Naive thymus-derived CD8-positive, alpha-beta T cell (primary cell): ENCODE measurements around the gene PLXNA4. TPM values are rescaled to one million over a fixed set of nuclear protein-coding genes. Genes with fewer than 3 reads are reported as not detected.

Experiments used
- ATAC-seq, 2 donors: fragments of 150-1000 bp; cut with Tn5 transposase in 1 of 2; sonication (Bioruptor Pico), chemical (Tn5 transposase) in 1 of 2; 1 replicate in 1 of 2; 2 replicates in 1 of 2; pipeline ENCODE4 v1.10.0; 2021; ENCODE audit warnings: mild to moderate bottlenecking in 2 of 2, moderate library complexity in 2 of 2
- POLR2A ChIA-PET: fragments of 350-600 bp; sonication (Branson Sonifier 250); formaldehyde crosslinking; loops from one replicate; lab custom pipeline; 2021; ENCODE audit warnings: antibody characterized with exemption; lab: Charles Lee
- DNase-seq, 10 donors: peaks; one replicate each; pipeline versions ENCODE4 v3.0.0 to v3.0.0-alpha.2; 2020 to 2022
- H3K27ac Mint-ChIP-seq, 10 donors: one replicate each; pipeline ENCODE4 v1.8.0; 2020 to 2022; ENCODE audit warnings: mild to moderate bottlenecking in 10 of 10, mixed read lengths in 10 of 10, moderate library complexity in 4 of 10, inconsistent platforms in 1 of 10
- H3K27me3 Mint-ChIP-seq, 5 donors: one replicate each; pipeline ENCODE4 v1.8.0; 2021 to 2022; ENCODE audit warnings: mixed read lengths in 5 of 5
- H3K36me3 Mint-ChIP-seq, 3 donors: one replicate each; pipeline ENCODE4 v1.8.0; 2020 to 2022; ENCODE audit warnings: mixed read lengths in 3 of 3, mild to moderate bottlenecking in 2 of 3, inconsistent platforms in 1 of 3
- H3K4me1 Mint-ChIP-seq, 4 donors: one replicate each; pipeline ENCODE4 v1.8.0; 2021 to 2022; ENCODE audit warnings: mixed read lengths in 4 of 4
- H3K4me3 Mint-ChIP-seq, 10 donors: one replicate each; pipeline ENCODE4 v1.8.0; 2020 to 2022; ENCODE audit warnings: mild to moderate bottlenecking in 10 of 10, mixed read lengths in 10 of 10, moderate library complexity in 6 of 10, inconsistent platforms in 1 of 10
- H3K9me3 Mint-ChIP-seq, 9 donors: one replicate each; pipeline ENCODE4 v1.8.0; 2020 to 2022; ENCODE audit warnings: mixed read lengths in 9 of 9, mild to moderate bottlenecking in 3 of 9, inconsistent platforms in 1 of 9, moderate library complexity in 1 of 9
- polyA plus RNA-seq, 3 donors: library from polyadenylated mRNA; unstranded; fragments of 300-500 nt; fragmentation: Illumina TruSeq; gene quantifications; one replicate each; pipeline ENCODE4 v1.2.3, GENCODE V29; 2021
- total RNA-seq, 8 experiments: library from RNA in 2 of 8; stranded (reverse) in 2 of 8; gene quantifications; one replicate each; pipeline ENCODE4 v1.2.3 and lab custom pipeline; 2021 to 2026

Gene PLXNA4
- total and polyA plus RNA-seq, 5 experiments from 2014 or later = 0.05 to 1.2 (median 0.27) TPM

GRCh38 chr7:132318352-132319318, 257.6 kb downstream of the PLXNA4 start:
- DNase-seq = peak; percentile 58 to 83 (median 76)
- peaks cover 0 to 13% (median 5%) of the 10 kb centered on the region in 9 donors for H3K9me3 Mint-ChIP-seq
- peaks cover 7 to 16% (median 11%) of the 10 kb centered on the region in 4 donors for H3K4me1 Mint-ChIP-seq
- POLR2A ChIA-PET = interaction anchor here (0.6 kb wide), 1 partner anchor 262 kb away, joined by 5 read pairs; no protein-coding TSS in a partner anchor
- peaks cover 17 to 59% (median 39%) of the 10 kb centered on the region in 5 donors for H3K27me3 Mint-ChIP-seq
- peak; percentile 89 to 96 for ATAC-seq
- H3K27ac Mint-ChIP-seq = peak overlapping the region in 3 of 10 donors; percentile 6 to 46 (median 23)
- peak overlapping the region; percentile 1 to 76 (median 52) for H3K4me3 Mint-ChIP-seq
- peaks cover 0 to 10% (median 0%) of the 10 kb centered on the region in 3 donors for H3K36me3 Mint-ChIP-seq

DNA sequence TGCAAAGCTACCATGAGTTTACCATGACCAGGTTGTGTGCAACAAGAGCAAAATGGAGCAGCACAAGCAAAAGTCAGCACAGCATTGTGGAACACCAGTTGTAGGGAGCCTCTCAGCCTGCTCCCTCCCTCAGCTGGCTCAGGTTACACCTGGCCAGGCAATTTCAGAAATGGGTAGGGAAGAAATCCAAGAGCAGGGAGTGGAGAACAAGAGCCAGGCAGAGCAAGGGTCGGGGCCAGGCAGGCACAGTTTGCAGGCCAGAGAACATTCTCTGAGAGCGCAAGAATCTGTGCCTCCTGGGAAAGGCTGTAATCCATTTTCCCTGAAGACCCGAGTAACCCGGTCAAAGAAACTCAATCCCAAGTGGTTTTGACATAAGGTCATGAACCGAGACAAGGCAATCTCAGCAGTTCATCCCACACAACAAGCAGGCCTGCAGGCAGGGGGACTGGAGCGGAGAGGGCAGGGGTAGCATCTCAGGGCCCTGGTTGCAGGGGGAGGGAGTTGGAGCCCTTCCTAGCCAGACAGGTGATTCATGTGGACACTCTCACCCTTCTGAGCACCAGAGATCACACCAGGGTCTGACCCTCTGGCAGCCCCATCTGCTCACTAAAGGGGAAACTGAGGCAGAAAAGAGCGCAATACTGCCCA, 258.4 kb downstream of the PLXNA4 start:
- Mint-ChIP-seq H3K27me3 (peaks cover 19 to 67% (median 44%) of the 10 kb centered on the region in 5 donors), H3K27ac (peak overlapping the region in 1 of 10 donors; percentile 55), H3K9me3 (peaks cover 0 to 13% (median 5%) of the 10 kb centered on the region in 9 donors), H3K4me3 (peak overlapping the region in 2 of 10 donors; percentile 20 to 46), H3K4me1 (peaks cover 7 to 16% (median 11%) of the 10 kb centered on the region in 4 donors), H3K36me3 (peaks cover 0 to 10% (median 0%) of the 10 kb centered on the region in 3 donors)
- POLR2A ChIA-PET = no interaction called here
- DNase-seq (no peak), ATAC-seq (no peak)

DNA sequence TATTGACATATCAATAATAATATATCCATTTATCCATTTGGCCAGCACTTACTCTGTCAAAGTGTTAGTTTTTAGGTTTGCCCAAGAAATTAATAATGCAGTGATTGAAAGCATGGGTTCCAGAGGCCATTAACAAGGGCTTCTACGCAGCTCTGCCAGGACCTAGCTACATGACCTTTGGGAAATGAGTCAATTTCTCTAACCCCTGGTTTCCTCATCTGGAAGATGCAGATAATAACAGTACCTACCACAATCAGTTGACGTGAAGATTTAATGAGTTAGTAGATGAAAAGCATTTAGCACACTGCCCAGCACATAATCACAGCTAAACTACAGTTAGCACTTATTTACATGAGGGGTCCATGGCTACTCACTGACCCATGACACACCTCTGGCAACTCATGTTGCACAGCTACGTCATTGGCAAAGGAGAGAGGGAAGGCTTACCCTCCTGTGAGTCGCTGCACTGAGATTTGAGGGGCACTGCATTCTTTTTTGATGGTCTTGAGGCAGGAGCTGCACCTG, 263.7 kb downstream of the PLXNA4 start:
- Mint-ChIP-seq H3K9me3 (peaks cover 0 to 13% (median 4%) of the 10 kb centered on the region in 9 donors), H3K27me3 (peaks cover 16 to 52% (median 25%) of the 10 kb centered on the region in 5 donors), H3K4me1 (peaks cover 2 to 9% (median 7%) of the 10 kb centered on the region in 4 donors), H3K4me3 (no peak overlapping the region), H3K36me3 (peaks cover 0 to 6% (median 0%) of the 10 kb centered on the region in 3 donors), H3K27ac (no peak overlapping the region)
- POLR2A ChIA-PET = no interaction called here
- DNase-seq = peak in 1 of 10 donors; percentile 15
- ATAC-seq = no peak

- Mint-ChIP-seq H3K4me3 (no peak overlapping the region), H3K9me3 (peaks cover 0 to 5% (median 1%) of the 10 kb centered on the region in 9 donors), H3K27ac (no peak overlapping the region), H3K27me3 (peaks cover 13 to 52% (median 18%) of the 10 kb centered on the region in 5 donors), H3K36me3 (peaks cover 0 to 2% (median 0%) of the 10 kb centered on the region in 3 donors), H3K4me1 (peaks cover 2 to 9% (median 5%) of the 10 kb centered on the region in 4 donors)
- no peak for ATAC-seq
- no peak for DNase-seq
- POLR2A ChIA-PET = no interaction called here
These were observed 264.5 kb downstream of the PLXNA4 start for GRCh38 chr7:132311733-132312132.

- H3K27me3 Mint-ChIP-seq = peaks cover 13 to 52% (median 17%) of the 10 kb centered on the region in 5 donors
- no peaks in the 10 kb centered on the region for H3K36me3 Mint-ChIP-seq
- peak in 1 of 10 donors; percentile 35 for DNase-seq
- H3K4me1 Mint-ChIP-seq = peaks cover 2 to 9% (median 4%) of the 10 kb centered on the region in 4 donors
- no peak for ATAC-seq
- POLR2A ChIA-PET = no interaction called here
- H3K4me3 Mint-ChIP-seq = peak overlapping the region in 1 of 10 donors; percentile 5
- peak overlapping the region in 1 of 10 donors; percentile 52 for H3K27ac Mint-ChIP-seq
- H3K9me3 Mint-ChIP-seq = no peaks in the 10 kb centered on the region
These were observed 267.0 kb downstream of the PLXNA4 start for GRCh38 chr7:132309102-132309805.

DNA sequence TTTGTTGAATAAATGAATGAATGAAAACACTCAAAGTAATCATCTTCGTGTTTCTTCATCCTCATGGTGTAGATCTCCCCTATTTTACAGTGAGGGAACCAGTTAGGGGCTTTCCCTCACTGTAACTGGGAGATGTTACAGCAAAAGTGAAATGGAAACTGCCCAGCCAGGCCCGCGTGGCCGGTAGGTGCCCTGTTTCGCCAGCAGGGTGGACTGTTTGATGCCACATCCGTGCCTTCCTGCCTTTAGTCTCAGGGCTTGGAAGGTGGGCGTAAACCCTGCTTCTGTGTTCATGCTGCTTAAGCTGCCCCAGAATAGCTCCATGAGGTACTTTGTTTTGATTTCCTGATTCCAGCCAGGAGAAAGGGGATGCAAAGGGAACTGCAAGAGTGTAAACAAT, 268.8 kb downstream of the PLXNA4 start:
- Mint-ChIP-seq H3K4me3 (no peak overlapping the region), H3K9me3 (no peaks in the 10 kb centered on the region), H3K36me3 (no peaks in the 10 kb centered on the region), H3K27me3 (peaks cover 8 to 40% (median 12%) of the 10 kb centered on the region in 5 donors), H3K27ac (peak overlapping the region in 1 of 10 donors; percentile 19), H3K4me1 (peaks cover 2 to 9% (median 4%) of the 10 kb centered on the region in 4 donors)
- DNase-seq (peak in 1 of 10 donors; percentile 40), ATAC-seq (no peak)
- POLR2A ChIA-PET = no interaction called here

DNA sequence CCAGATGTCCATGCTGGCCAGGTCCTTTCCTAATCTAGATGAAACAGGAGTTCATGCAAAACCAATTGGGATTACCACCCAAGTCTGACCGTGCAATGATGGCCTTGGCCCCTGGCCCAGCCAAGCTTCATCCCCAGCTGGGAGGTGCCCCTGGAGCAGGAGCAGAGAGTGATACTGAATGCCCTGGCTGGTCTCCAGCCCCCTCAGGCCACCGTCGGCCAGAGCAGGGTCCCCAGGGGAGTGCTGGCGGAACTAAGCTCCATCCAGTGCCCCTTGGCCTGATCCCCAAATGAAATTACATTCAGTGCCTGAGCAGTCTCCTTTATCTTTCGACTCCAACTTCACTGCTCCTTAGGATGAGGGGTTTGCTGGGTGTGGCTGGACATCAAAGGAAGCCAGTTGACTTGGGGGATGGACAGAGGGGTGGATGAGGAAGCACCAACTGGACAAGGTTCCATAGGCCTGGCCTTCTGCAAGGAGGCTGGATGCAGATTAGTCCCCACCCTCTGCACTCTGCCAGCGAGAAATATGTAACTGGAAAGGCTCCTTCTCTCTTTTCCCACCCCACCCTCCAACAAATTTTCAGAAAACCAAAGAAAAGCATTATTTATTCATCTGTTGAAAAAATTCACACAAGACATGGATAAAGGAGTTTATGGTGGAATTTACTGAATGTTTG, 275.5 kb downstream of the PLXNA4 start:
- peak in 1 of 10 donors; percentile 23 for DNase-seq
- POLR2A ChIA-PET = no interaction called here
- Mint-ChIP-seq H3K9me3 (no peaks in the 10 kb centered on the region), H3K4me3 (no peak overlapping the region), H3K27ac (no peak overlapping the region), H3K4me1 (no peaks in the 10 kb centered on the region), H3K36me3 (no peaks in the 10 kb centered on the region), H3K27me3 (peaks cover 0 to 9% (median 4%) of the 10 kb centered on the region in 5 donors)
- ATAC-seq = no peak

DNA sequence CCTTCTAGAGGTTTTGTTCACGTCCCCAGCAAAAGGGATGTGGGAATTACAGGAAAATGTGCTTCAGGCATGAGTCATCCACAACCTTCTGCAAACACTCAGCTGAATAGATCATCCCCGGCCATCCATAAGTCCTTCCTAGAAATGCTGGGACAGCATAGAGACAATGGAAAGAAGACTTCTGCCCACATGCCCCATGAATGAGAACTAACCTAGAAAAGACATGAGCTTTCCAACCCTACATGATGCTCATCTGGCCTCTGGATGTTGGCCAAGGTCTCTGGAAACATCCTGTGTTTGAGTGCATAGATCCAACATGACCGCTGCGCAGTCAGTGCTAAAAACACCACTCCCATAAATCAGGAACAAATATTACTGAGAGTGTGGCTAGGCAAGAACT, 277.5 kb downstream of the PLXNA4 start:
- no peak overlapping the region for H3K4me3 Mint-ChIP-seq
- POLR2A ChIA-PET = no interaction called here
- H3K4me1 Mint-ChIP-seq = no peaks in the 10 kb centered on the region

GRCh38 chr7:132296820-132297219, 279.4 kb downstream of the PLXNA4 start:
- no peak for ATAC-seq
- Mint-ChIP-seq H3K27ac (no peak overlapping the region), H3K4me1 (no peaks in the 10 kb centered on the region), H3K9me3 (no peaks in the 10 kb centered on the region), H3K4me3 (no peak overlapping the region), H3K36me3 (no peaks in the 10 kb centered on the region), H3K27me3 (no peaks in the 10 kb centered on the region)
- POLR2A ChIA-PET = no interaction called here
- peak in 1 of 10 donors; percentile 37 for DNase-seq

More for the DNA sequence above, 277.5 kb downstream of the PLXNA4 start:
- H3K27me3 Mint-ChIP-seq = no peaks in the 10 kb centered on the region
- no peaks in the 10 kb centered on the region for H3K9me3 Mint-ChIP-seq
- ATAC-seq (no peak), DNase-seq (no peak)
- H3K27ac Mint-ChIP-seq = no peak overlapping the region
- H3K36me3 Mint-ChIP-seq = no peaks in the 10 kb centered on the region

GRCh38 chr7:132295175-132295574, 281.1 kb downstream of the PLXNA4 start:
- no peak for ATAC-seq
- no peak overlapping the region for H3K4me3 Mint-ChIP-seq
- DNase-seq = no peak
- no peaks in the 10 kb centered on the region for H3K4me1 Mint-ChIP-seq
- no peak overlapping the region for H3K27ac Mint-ChIP-seq
- H3K36me3 Mint-ChIP-seq = no peaks in the 10 kb centered on the region
- peaks cover 0 to 10% (median 6%) of the 10 kb centered on the region in 5 donors for H3K27me3 Mint-ChIP-seq
- H3K9me3 Mint-ChIP-seq = no peaks in the 10 kb centered on the region
- POLR2A ChIA-PET = no interaction called here

DNA sequence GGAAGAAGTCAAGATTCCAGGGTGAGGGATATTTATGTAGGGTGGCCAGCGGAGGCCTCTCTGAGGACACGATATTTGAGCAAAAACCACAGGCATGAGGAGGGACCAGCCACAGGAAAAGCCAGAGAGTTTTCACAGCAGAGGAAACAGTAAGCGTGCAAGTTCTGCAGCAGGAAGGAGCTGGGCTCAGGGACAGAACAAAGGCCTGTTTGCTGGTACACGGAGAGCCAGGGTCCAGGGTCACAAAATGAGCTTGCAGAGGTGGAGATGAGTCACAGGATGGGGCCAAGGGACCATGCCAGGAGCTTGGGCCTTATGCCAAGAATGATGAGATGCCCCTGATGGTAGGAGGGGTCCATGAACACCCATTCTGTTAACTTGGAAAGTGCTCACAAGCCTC, 283.5 kb downstream of the PLXNA4 start:
- POLR2A ChIA-PET = no interaction called here
- ATAC-seq = no peak
- Mint-ChIP-seq H3K27ac (peak overlapping the region in 1 of 10 donors; percentile 4), H3K4me3 (no peak overlapping the region), H3K36me3 (no peaks in the 10 kb centered on the region), H3K27me3 (peaks cover 0 to 17% (median 6%) of the 10 kb centered on the region in 5 donors), H3K4me1 (no peaks in the 10 kb centered on the region), H3K9me3 (no peaks in the 10 kb centered on the region)
- DNase-seq = no peak
